ENCODE data around the gene CCDC38.
A peak's percentile ranks its signal among the peaks of the same experiment; 100 is the strongest.

The CCDC38 gene

GRCh38 chr12:95942101-95942523, 302 bp downstream of the CCDC38 start:
- in situ Hi-C loops (cut with MboI; ENCODE audit: low sequenced_read_pairs, unreplicated experiment), result no loop called here
- DNase-seq (ENCODE audit: low spot score), result no peak
- TF ChIP-seq CTCF (IDR thresholded peaks at IDR 0.05; ENCODE audit: borderline replicate concordance, control extremely low read depth, extremely low read depth, insufficient read depth, missing control alignments), result no peak

GRCh38 chr12:95940514-95940913, 1.9 kb downstream of the CCDC38 start:
- in situ Hi-C loops (cut with MboI; ENCODE audit: low sequenced_read_pairs, unreplicated experiment), result no loop called here
- no peak for DNase-seq (ENCODE audit: low spot score)
- TF ChIP-seq CTCF (IDR thresholded peaks at IDR 0.05; ENCODE audit: borderline replicate concordance, control extremely low read depth, extremely low read depth, insufficient read depth, missing control alignments), result no peak

GRCh38 chr12:95922231-95922630, 20.2 kb downstream of the CCDC38 start:
- TF ChIP-seq CTCF (IDR thresholded peaks at IDR 0.05; ENCODE audit: borderline replicate concordance, control extremely low read depth, extremely low read depth, insufficient read depth, missing control alignments), result no peak
- in situ Hi-C loops (cut with MboI; ENCODE audit: low sequenced_read_pairs, unreplicated experiment), result loop anchor here (25.0 kb wide), 1 partner anchor 290 kb away; no protein-coding TSS in a partner anchor
- DNase-seq (ENCODE audit: low spot score), result no peak

DNA sequence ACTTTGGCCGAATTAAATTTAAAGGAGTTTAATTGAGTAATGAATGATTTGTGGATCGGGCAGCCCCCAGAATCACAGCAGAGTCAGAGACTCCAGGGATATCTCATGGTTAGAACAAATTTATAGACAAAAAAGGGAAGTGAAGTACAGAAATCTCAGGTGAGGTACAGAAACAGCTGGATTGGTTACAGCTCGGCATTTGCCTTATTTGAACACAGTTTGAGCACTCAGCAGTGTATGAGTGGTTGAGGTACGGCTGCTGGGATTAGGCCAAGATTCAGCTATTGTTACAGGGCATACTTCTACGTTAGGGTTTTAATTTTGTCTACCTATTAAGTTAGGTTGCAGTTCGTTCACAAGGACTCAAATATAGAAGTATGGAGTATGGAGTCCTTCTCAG, 23.3 kb downstream of the CCDC38 start:
- in situ Hi-C loops (cut with MboI; ENCODE audit: low sequenced_read_pairs, unreplicated experiment), result loop anchor here (25.0 kb wide), 1 partner anchor 293 kb away; no protein-coding TSS in a partner anchor
- TF ChIP-seq CTCF (IDR thresholded peaks at IDR 0.05; ENCODE audit: borderline replicate concordance, control extremely low read depth, extremely low read depth, insufficient read depth, missing control alignments), result no peak
- DNase-seq (ENCODE audit: low spot score), result no peak

DNA sequence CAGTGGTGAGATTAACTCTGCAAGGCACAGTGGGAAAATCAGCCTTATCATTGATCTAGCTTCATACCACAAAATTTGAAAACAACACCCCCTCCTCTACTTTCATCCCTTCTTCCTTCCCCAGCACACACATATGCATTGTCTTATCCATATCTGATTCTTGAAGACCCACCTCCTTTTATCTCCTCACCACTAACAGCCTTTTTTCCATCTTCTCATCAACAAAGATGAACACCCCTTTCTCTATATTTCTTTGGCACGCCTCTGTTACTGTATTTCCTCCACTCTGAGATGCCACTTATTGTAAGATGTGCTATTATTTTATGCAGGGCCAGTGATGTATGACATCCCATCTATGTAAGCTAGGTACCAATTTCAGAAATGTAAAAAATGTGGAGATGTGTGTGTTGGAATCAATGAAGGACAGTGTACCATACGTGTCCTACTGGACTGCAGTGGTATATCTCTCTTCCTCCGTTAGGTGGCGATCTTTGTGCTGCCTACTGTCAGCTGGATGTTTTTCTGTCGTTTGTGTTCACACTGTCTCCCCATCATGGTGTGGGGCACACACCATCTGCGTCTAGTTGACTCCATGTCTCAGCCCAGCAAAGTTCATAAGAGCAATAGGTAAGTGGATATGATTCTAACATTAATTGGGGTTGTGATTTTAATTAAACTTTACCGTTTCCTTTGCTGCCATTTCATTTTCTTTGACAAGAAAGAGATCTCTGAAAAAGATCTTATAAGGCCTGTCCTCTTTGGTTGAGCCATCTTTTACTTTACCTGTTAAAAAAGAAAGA, 24.0 kb downstream of the CCDC38 start:
- in situ Hi-C loops (cut with MboI; ENCODE audit: low sequenced_read_pairs, unreplicated experiment), result loop anchor here (25.0 kb wide), 1 partner anchor 294 kb away; no protein-coding TSS in a partner anchor
- peak; percentile 69 for TF ChIP-seq CTCF (IDR thresholded peaks at IDR 0.05; ENCODE audit: borderline replicate concordance, control extremely low read depth, extremely low read depth, insufficient read depth, missing control alignments)
- DNase-seq (ENCODE audit: low spot score), result peak; percentile 55

- no peak for DNase-seq (ENCODE audit: low spot score)
- no peak for TF ChIP-seq CTCF (IDR thresholded peaks at IDR 0.05; ENCODE audit: borderline replicate concordance, control extremely low read depth, extremely low read depth, insufficient read depth, missing control alignments)
- in situ Hi-C loops (cut with MboI; ENCODE audit: low sequenced_read_pairs, unreplicated experiment), result loop anchor here (25.0 kb wide), 1 partner anchor 302 kb away; no protein-coding TSS in a partner anchor
These were observed 32.5 kb downstream of the CCDC38 start for GRCh38 chr12:95909871-95910270.

Measured in GM13976 (cell line).